NCI-H510A treated with DMSO at 0.1 percent for 48 hours (cell line): ENCODE measurements around the gene LY6G6D.
"Not testable (repeated sequence)": the region's sequence is repeated elsewhere in the genome, so short reads cannot be mapped to it uniquely, and the experiment has no call there.

Source experiments
- DNase-seq: peaks from one replicate; lab custom pipeline; 2025; lab: John Stamatoyannopoulos, UW

The LY6G6D gene

DNA sequence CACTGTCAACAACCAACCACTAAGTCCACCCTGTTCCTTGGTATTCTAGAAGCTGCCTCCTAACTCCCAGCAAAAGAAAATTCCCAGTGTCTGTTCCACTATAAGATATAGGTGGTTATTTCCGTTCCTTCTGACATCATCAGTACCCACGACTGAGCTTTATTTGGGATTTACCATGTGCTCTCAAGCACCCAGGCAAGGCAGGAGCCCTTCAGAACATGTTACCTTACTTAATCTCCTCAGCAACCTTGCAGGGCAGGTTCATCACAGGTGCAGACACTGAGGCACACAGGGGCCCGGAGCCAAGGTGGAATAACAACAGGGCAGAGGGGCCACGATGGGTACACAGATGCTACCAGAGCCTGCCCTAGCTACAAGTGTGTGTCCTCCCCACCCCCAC is 22.8 kb upstream of the LY6G6D start:
- no peak for DNase-seq

DNA sequence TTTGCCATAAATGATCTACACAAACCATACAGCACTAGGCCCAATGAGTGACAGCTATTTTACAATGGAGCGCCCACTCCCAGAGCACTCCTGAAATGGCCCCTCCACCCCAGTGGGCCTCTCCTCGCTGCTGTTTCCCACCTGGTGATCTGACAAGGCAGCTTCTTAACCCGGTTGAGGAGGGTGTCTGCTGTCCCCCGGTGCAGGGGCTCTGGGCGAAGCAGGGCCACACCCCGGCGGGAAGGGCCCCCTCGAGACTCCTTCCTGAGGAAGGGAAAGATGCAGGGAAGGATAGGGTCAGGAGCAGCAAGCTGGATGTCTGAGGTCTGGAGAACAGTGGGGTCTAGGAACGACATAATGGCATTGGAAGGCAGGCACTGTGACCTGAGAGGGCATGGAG is 22.3 kb upstream of the LY6G6D start:
- no peak for DNase-seq

DNA sequence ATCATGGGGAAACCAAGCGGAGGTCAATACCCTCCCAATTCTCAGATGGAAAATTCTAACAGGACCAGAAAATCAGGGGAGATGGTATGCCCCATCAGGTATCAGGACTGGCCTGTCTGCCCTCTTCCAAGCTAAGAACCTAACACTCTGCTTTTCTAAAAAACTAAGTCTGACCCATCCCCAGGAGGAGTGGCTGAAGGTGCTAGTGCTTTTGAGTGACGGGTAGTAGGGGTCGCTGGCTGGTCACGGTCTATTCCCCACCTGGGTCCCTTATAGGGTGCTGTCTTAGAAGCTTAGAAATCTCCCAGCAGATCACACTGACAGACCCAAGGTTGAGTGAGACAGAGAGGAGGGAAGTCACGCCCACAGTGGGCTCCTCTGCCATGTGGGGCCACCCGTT is 21.6 kb upstream of the LY6G6D start:
- no peak for DNase-seq

GRCh38 chr6:31697555-31697954 is 17.6 kb upstream of the LY6G6D start:
- DNase-seq, result no peak

GRCh38 chr6:31700740-31701401 is 14.3 kb upstream of the LY6G6D start:
- no peak for DNase-seq

DNA sequence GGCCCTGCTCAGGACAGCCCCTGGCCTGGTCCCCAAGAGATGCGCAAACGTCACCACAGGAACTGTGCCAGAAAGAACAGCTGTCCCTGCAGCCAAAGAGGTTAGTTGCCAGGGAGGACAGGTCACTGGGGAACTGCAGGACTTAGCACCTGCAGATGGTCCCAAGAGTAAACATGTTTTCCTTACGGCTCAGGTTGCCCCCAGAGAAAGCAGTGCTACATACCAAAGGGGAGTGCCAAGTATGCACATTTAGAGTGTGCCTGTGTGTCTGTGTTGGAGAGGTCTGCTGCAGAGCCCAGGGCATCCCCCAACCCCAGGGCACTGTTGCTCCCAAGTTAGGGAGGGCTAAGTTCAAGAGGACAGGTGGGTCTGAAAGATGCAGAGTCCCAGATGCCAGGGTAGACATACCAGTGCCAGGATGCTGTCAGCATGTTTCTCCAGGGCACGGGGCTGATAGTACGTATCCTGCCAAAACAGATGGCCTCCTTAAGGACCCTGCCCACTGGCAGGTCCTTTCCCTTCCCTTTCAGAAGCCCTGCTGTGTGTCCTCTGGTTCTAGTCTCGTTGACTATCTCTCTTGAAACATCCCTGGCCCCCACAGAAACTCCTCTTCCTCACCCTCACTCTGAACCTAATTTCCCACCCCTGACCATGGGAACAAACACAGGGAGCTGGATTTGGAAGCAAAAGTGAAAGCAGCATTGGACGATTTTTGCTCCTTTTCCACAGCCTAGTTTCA is 13.3 kb upstream of the LY6G6D start:
- no peak for DNase-seq

DNA sequence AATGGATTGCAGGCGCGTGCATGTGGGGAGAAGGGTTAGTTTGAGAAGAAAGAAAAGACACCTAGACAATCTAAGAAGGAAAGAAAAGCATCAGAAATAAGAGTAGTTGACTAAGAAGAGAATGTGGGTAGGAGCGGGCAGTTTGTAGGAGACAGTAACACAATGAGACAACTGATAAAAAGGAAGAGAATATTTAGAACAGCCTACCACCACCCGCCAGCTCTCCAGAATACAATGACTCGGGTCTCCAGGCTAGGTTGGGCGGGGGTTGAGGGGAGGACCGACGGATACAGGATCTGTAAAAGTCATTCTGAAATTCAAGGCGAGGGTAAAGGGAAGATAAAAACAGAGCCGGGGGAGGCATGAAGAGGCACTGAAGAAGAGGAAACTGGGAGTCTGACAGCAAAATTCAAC is 12.7 kb upstream of the LY6G6D start:
- no peak for DNase-seq

DNA sequence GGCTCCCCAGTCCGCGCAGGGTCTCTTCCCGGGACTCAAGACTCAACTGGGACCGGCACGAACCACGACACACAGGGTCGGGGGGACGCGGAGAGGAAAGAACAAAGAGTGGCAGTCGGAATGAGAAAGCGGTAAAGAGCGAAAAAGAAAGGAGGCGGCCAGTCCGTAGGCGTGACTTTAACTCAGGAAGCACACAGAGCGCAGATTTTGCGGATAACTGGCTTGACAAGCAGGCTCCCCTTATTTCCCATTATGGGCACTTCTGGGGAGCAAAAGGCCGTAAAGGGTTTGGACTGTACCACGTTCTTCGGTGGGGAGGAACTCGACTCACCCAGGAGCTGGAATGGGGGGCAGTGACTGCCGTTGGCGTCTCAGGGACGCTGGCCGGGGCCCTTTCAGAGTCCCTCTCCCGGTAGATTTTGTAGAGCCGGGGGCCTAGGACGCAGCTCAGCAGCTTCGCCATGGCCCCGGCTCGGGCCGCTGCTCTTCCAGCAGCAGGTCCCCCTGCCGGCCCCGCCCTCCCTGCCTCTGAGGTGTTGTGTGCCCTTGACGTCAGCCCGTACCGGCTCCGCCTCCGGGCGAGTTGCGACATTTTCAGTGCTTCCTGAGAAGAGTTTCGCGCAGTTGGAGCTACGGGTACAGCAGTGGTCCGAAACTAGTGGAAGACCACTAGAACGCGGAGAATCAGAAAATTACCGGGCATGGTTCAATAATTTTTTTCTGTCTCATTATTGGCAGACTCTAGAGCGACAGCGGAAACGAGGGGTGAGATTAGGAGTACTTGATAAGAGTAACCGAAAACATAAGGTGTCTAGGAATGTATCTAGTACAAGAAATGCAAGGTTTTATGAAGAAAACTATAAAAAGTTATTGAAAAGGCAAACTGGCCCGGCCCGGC is 12.1 kb upstream of the LY6G6D start, which contains the start of gene ABHD16A:
Gene ABHD16A (minus strand): TSS at position 506 of the 898 bp plus-strand sequence. CDS start 43 bp downstream, at position 463.
- DNase-seq, result peak; percentile 98

DNA sequence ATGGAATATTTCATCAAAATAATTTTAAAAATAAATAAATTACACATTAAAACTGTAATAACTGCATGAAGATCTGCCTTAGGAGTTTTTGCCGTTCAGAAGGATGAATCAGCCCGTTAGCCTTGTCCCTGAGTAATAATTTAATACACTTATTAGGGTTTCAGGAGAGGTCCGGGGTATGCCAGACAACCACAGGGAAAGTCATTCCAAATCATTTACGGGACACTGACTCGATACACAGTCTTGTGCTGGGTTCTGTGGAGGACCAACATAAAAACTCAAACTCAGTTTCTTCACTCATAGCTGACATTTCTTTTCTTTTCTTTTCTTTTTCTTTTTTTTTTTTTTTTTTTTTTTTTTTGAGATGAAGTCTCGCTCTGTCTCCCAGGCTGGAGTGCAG is 9.2 kb upstream of the LY6G6D start:
- DNase-seq, result no peak

DNA sequence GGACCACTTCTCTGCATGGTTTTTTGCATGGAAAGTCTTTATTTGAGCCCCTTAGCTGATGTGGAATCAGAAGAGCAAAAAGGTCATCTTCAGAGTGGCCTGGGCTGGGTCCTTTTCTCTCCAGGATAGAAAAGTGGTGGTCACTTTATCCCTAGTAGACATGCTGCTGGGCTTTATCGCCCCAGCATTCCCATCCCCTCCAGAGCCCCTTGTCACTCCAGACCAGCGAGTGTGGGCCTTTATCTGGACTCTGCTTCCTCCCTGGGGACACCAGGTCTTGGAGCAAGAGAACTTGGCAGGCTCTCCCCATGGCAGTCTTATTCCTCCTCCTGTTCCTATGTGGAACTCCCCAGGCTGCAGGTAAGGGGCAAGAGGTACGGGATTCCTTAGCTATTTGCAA is 8.5 kb upstream of the LY6G6D start, which contains the start of gene LY6G6F:
Gene LY6G6F (plus strand): TSS at position 268 of the 400 bp plus-strand sequence. CDS start 41 bp downstream, at position 309.
- no peak for DNase-seq

- DNase-seq, result no peak
Measured at GRCh38 chr6:31707701-31708100, 7.4 kb upstream of the LY6G6D start.

DNA sequence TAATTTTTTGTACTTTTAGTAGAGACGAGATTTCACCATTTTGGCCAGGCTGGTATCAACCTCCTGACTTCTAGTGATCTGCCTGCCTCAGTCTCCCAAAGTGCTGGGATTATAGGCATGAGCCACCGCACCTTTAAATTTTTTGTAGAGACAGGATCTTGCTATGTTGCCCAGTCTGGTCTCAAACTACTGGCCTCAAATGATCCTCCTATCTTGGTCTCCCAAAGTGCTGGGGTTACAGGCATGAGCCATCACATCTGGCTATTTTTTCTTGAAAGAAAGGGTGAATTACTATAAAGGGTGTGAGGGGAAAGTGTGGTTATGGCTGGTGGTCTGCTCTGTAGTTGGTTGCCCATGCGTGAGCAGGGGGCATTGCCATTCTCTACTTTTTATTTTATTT is 6.9 kb upstream of the LY6G6D start:
- DNase-seq, result no peak

DNA sequence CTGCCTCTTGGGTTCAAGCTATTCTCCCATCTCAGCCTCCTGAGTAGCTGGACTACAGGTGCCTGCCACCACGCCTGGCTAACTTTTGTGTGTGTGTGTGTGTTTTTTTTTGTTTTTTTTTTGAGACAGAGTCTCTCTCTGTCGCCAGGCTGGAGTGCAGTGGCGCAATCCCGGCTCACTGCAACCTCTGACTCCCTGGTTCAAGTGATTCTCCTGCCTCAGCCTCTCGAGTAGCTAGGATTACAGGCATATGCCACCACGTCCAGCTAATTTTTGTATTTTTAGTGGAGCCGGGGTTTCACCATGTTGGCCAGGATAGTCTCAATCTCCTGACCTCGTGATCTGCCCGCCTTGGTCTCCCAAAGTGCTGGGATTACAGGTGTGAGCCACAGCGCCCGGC is 6.0 kb upstream of the LY6G6D start:
- not testable (repeated sequence) for DNase-seq

- DNase-seq, result no peak
Measured at GRCh38 chr6:31710523-31711219, 4.5 kb upstream of the LY6G6D start.

- no peak for DNase-seq
Measured at GRCh38 chr6:31711233-31711632, 3.9 kb upstream of the LY6G6D start.

GRCh38 chr6:31712296-31712695 is 2.9 kb upstream of the LY6G6D start:
- no peak for DNase-seq

GRCh38 chr6:31713465-31713864 is 1.7 kb upstream of the LY6G6D start:
- DNase-seq, result no peak

- no peak for DNase-seq
Measured at GRCh38 chr6:31713991-31714684, 1.0 kb upstream of the LY6G6D start.

GRCh38 chr6:31717499-31718222 is 2.5 kb downstream of the LY6G6D start:
- DNase-seq, result peak; percentile 57

DNA sequence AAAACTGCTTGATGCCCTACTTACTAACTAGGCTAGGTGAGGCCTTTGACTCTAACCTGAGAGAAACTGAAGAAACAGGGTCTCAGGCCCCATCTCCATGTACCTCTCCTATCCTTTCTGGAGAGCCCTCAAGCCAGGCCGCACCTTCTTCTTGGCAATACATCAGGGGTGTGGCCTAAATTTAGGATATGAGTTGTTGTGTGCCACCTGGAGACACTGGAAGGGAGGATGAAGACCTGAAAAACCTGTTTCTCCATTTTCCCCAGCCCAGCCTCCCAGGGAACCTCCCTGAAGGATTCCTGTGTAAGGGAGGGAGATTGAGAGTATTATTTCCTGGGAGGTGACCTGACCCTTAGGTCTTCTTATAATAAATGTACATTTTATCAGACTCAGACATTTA is 3.1 kb downstream of the LY6G6D start:
- DNase-seq, result peak; percentile 98

GRCh38 chr6:31719001-31719400 is 3.9 kb downstream of the LY6G6D start:
- peak; percentile 18 for DNase-seq
